Stimulated activated naive CD4-positive, alpha-beta T cell treated with Interleukin-2 at 50 U/mL for 16 hours (primary cell): ENCODE measurements around the gene SLC49A3.

Experiments
- DNase-seq: peaks from one replicate; lab custom pipeline; 2025; lab: John Stamatoyannopoulos, UW

SLC49A3 gene

GRCh38 chr4:633406-633805 lies 55.5 kb downstream of the SLC49A3 start:
- no peak for DNase-seq

GRCh38 chr4:632926-633325 lies 56.0 kb downstream of the SLC49A3 start:
- DNase-seq: no peak

- DNase-seq: no peak
These were observed 56.7 kb downstream of the SLC49A3 start for GRCh38 chr4:632196-632790.
